Measurements from ENCODE around the gene HAPSTR1.
"Not testable (repeated sequence)": the region's sequence is repeated elsewhere in the genome, so short reads cannot be mapped to it uniquely, and the experiment has no call there.

Gene HAPSTR1, protein sequence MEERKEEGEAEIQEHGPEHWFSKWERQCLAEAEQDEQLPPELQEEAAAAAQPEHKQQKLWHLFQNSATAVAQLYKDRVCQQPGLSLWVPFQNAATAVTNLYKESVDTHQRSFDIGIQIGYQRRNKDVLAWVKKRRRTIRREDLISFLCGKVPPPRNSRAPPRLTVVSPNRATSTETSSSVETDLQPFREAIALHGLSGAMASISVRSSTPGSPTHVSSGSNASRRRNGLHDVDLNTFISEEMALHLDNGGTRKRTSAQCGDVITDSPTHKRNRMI

DNA sequence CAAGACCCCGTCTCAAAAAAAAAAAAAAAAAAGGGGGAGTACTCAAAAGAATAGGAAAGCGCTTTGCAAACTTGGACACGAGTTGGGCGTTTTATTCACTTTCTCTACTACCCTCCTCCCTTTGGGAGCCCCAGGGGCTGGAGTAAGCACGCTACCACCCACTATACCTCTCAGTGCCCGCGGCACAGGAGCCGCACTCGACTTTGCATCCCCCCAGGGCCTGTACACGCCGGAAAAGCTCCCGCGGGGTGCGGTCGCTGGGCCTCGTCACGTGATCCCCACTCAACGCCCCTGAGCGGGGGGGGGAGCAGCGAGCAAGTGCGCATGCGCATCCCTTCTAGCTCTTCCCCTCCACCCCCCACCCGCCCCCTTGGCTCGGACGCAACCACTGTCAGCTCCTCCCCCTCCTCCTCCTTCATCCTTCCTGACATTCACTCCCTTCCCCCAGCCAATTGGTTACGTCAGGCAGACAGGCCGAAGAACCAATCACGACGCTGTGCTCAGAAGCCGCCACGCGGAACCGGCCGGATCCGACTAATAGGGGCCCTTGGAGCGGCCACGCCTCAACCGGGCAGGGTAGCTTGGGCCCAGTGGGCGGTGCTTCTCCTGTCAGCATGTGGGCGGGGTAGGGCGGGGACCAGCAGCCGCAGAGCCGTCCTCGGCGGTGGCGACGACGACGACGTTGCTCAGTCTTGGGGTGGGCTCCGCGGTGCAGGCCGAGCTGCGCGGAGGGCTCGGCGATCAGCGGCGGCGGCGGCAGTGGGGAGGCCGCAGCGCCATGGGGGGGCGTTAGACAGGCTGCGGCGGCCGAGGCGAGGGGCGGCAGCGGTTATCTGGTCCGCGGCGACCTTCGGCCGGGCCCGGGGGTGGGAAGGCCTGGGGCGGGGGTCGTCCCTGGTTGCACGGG lies at the start of gene HAPSTR1:
HAPSTR1 (plus strand) TSS at position 685 of the 907 bp plus-strand sequence. CDS start 401 bp downstream, outside the sequence.
- peak within 1 kb of the TSS; percentile 88 to 89 for H3K4me3 ChIP-seq (ENCODE audit: low read depth in 1 of 2, low read length in 2 of 2)
- H3K4me1 ChIP-seq (ENCODE audit: control insufficient read depth in 1 of 2, insufficient read depth in 2 of 2, low read length in 2 of 2), result peaks cover 14 to 32% of the 10 kb centered on the region in 2 donors
- H3K27me3 ChIP-seq (ENCODE audit: low read depth, low read length), result no peaks in the 10 kb centered on the region
- H3K9me3 ChIP-seq (ENCODE audit: control insufficient read depth in 1 of 2, low read length in 2 of 2), result no peaks in the 10 kb centered on the region
- peak within 1 kb of the TSS; percentile 90 for H3K27ac ChIP-seq (ENCODE audit: low read length)
- no peaks in the 10 kb centered on the region for H3K36me3 ChIP-seq (ENCODE audit: control insufficient read depth in 1 of 2, insufficient read depth in 2 of 2, low read length in 2 of 2)

DNA sequence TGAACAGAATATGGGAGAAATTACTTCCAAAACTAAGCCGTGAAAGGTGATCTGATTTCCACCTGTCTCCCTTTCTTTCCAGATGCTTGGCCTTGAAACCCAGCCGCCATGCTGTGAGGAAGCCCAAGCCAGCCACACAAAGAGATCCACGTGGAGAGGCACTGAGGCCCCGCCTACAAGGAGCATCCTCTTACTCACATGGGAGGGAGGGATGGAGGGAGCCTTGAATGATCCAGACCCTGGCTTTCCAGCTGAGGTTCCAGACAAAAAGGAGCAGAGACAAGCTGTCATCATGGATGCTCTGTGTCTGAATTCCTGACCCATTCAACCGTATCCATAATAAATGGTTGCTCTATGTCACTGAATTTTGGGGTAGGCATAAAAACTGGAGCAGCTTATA lies 48.9 kb upstream of the HAPSTR1 start:
- Histone ChIP-seq H3K27me3 (ENCODE audit: low read depth, low read length) (no peaks in the 10 kb centered on the region), H3K27ac (ENCODE audit: low read length) (no peak overlapping the region), H3K4me3 (ENCODE audit: low read depth in 1 of 2, low read length in 2 of 2) (no peak overlapping the region), H3K9me3 (ENCODE audit: control insufficient read depth in 1 of 2, low read length in 2 of 2) (peaks cover 0 to 3% of the 10 kb centered on the region in 2 donors), H3K4me1 (ENCODE audit: control insufficient read depth in 1 of 2, insufficient read depth in 2 of 2, low read length in 2 of 2) (peaks cover 0 to 6% of the 10 kb centered on the region in 2 donors), H3K36me3 (ENCODE audit: control insufficient read depth in 1 of 2, insufficient read depth in 2 of 2, low read length in 2 of 2) (no peaks in the 10 kb centered on the region)

DNA sequence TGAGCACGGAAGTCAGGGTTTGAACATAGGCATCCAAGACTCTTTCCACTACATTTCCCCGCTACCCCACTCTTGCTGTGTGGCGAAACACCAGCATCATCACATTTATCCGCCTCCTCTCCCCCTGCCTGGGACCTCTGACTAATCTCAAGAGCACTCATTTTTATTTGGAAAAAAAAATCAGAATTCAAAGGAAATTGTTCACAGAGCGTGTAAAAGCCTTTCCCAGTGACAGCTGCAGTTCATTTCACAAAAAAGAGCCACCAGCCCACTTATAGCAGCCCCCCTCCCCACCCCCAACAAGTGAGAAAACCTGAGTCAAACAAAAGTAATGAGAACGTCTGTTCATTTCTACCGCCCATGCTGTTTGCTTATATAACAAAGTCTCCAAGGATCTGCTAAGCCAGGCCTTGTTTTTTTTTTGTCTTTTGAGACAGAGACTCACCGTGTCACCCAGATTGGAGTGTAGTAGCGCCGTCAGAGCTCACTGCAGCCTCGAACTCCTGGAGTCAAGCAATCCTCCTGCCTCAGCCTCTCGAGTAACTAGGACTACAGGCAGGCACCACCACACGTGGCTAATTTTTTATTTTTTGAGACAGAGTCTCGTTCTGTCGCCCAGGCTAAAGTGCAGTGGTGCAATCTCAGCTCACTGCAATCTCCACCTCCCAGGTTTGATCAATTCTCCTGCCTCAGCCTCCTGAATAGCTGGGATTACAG lies 48.3 kb upstream of the HAPSTR1 start:
- no peak overlapping the region for H3K4me3 ChIP-seq (ENCODE audit: low read depth in 1 of 2, low read length in 2 of 2)
- H3K27me3 ChIP-seq (ENCODE audit: low read depth, low read length), result no peaks in the 10 kb centered on the region
- no peak overlapping the region for H3K27ac ChIP-seq (ENCODE audit: low read length)
- peaks cover 0 to 3% of the 10 kb centered on the region in 2 donors for H3K9me3 ChIP-seq (ENCODE audit: control insufficient read depth in 1 of 2, low read length in 2 of 2)
- peaks cover 0 to 2% of the 10 kb centered on the region in 2 donors for H3K36me3 ChIP-seq (ENCODE audit: control insufficient read depth in 1 of 2, insufficient read depth in 2 of 2, low read length in 2 of 2)
- peaks cover 2 to 8% of the 10 kb centered on the region in 2 donors for H3K4me1 ChIP-seq (ENCODE audit: control insufficient read depth in 1 of 2, insufficient read depth in 2 of 2, low read length in 2 of 2)

DNA sequence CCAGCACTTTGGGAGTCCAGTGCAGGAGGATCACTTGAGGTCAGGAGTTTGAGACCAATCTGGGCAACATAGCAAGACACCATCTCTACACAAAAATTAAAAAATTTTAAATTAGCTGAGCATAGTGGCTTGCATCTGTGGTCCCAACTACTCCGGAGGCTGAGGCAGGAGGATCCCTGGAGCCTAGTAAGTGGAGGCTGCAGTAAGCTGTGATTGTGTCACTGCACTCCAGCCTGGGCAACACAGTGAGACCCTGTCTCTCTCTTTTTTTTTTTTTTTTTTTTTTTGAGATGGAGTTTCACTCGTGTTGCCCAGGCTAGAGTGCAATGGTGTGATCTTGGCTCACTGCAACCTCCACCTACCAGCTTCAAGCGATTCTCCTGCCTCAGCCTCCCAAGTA lies 45.9 kb upstream of the HAPSTR1 start:
- H3K9me3 ChIP-seq (ENCODE audit: control insufficient read depth in 1 of 2, low read length in 2 of 2); H3K27ac ChIP-seq (ENCODE audit: low read length); H3K4me1 ChIP-seq (ENCODE audit: control insufficient read depth in 1 of 2, insufficient read depth in 2 of 2, low read length in 2 of 2); H3K36me3 ChIP-seq (ENCODE audit: control insufficient read depth in 1 of 2, insufficient read depth in 2 of 2, low read length in 2 of 2); H3K27me3 ChIP-seq (ENCODE audit: low read depth, low read length); H3K4me3 ChIP-seq (ENCODE audit: low read depth in 1 of 2, low read length in 2 of 2): not testable (repeated sequence)

DNA sequence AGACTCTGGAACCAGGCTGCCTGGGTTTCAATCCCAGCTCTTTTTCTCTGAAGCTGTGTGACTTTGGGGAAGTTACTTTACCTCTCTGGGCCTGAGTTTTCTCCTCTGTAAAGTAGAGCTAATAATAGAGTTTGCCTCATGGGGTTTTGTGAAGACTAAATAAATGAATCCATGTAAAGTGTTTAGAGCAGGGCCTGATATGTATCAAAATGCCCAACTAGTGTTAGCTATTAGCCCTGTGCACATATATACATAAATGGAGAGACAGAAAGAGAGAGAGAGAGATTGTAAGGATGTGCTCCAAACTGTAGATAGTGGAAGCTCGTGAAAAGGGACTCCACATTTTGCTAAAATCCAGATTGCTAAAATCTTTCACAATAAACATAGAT lies 44.8 kb upstream of the HAPSTR1 start:
- H3K9me3 ChIP-seq (ENCODE audit: control insufficient read depth in 1 of 2, low read length in 2 of 2), result peaks cover 0 to 3% of the 10 kb centered on the region in 2 donors
- no peak overlapping the region for H3K27ac ChIP-seq (ENCODE audit: low read length)
- peaks cover 4 to 8% of the 10 kb centered on the region in 2 donors for H3K4me1 ChIP-seq (ENCODE audit: control insufficient read depth in 1 of 2, insufficient read depth in 2 of 2, low read length in 2 of 2)
- no peaks in the 10 kb centered on the region for H3K27me3 ChIP-seq (ENCODE audit: low read depth, low read length)
- H3K36me3 ChIP-seq (ENCODE audit: control insufficient read depth in 1 of 2, insufficient read depth in 2 of 2, low read length in 2 of 2), result peaks cover 0 to 3% of the 10 kb centered on the region in 2 donors
- H3K4me3 ChIP-seq (ENCODE audit: low read depth in 1 of 2, low read length in 2 of 2), result no peak overlapping the region

DNA sequence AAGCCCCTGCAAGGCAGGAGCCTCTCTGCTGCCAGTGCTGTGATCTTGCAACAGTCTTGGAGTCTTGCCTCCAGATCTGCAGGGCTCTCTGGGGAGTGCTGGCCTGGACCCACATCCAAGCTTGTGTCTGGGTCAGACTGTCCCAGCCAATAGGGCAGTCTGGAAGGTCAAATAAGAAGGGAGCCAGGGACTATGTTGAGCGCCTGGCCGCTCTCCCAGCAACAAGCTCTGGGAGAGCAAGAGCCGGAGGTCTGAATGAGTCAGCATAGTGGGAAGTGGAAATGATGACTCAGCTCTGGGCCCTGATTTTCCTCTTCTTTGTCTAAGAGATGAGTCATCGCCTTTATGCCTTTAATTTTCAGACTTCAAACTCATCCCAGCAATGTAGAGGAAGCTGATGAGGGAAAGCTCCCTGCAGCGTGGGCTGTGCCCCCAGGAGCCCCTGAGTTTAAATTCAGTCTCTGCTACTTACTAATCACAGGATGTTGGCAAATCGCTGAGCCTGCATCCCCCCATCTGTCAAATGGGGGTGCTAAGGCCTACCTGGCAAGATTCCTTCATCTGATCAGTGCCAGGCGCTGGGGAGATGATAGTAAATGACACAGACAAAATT lies 43.6 kb upstream of the HAPSTR1 start:
- Histone ChIP-seq H3K27me3 (ENCODE audit: low read depth, low read length) (no peaks in the 10 kb centered on the region), H3K36me3 (ENCODE audit: control insufficient read depth in 1 of 2, insufficient read depth in 2 of 2, low read length in 2 of 2) (peaks cover 0 to 3% of the 10 kb centered on the region in 2 donors), H3K4me3 (ENCODE audit: low read depth in 1 of 2, low read length in 2 of 2) (no peak overlapping the region), H3K27ac (ENCODE audit: low read length) (peak overlapping the region; percentile 64), H3K4me1 (ENCODE audit: control insufficient read depth in 1 of 2, insufficient read depth in 2 of 2, low read length in 2 of 2) (peaks cover 4 to 8% of the 10 kb centered on the region in 2 donors), H3K9me3 (ENCODE audit: control insufficient read depth in 1 of 2, low read length in 2 of 2) (no peaks in the 10 kb centered on the region)

DNA sequence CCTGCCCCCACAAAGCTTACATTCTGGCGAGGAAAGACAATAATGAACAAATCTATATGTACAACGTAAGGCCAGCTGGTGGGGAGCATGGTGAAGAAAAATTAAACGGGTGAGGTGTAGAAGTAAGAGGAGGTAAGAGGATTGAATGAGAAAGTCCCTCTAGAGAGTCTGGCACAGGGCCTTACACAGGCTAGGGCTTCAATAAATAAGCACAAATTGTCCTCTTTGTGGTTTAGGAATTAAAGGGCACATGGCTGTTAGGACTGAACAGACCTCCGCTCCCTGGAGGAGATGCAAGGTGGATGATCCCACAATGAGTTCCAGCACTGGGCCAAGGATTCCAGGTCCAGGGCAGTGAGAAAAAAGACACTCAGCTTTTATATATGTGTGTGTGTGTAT lies 43.1 kb upstream of the HAPSTR1 start:
- H3K27me3 ChIP-seq (ENCODE audit: low read depth, low read length), result no peaks in the 10 kb centered on the region
- H3K36me3 ChIP-seq (ENCODE audit: control insufficient read depth in 1 of 2, insufficient read depth in 2 of 2, low read length in 2 of 2), result peaks cover 0 to 3% of the 10 kb centered on the region in 2 donors
- H3K4me3 ChIP-seq (ENCODE audit: low read depth in 1 of 2, low read length in 2 of 2), result no peak overlapping the region
- no peaks in the 10 kb centered on the region for H3K9me3 ChIP-seq (ENCODE audit: control insufficient read depth in 1 of 2, low read length in 2 of 2)
- H3K27ac ChIP-seq (ENCODE audit: low read length), result peak overlapping the region; percentile 64
- peaks cover 4 to 8% of the 10 kb centered on the region in 2 donors for H3K4me1 ChIP-seq (ENCODE audit: control insufficient read depth in 1 of 2, insufficient read depth in 2 of 2, low read length in 2 of 2)

DNA sequence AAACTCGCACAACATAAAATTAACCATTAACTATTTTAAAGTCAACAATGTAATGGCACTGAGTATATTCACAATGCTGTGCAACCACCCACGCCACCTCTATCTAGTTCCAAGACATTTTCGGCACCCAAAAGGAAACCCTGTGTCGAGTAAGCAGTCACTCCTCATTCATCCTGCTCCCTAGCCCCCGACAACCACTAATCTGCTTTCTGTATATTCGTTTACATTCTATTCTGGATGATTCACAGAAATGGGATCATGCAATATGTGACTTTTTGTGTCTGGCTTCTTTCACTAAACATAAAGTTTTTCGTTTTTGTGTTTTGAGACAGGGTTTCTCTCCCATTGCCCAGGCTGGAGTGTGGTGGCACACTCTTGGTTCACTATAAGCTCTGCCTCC lies 42.2 kb upstream of the HAPSTR1 start:
- Histone ChIP-seq H3K4me1 (ENCODE audit: control insufficient read depth in 1 of 2, insufficient read depth in 2 of 2, low read length in 2 of 2) (peaks cover 4 to 8% of the 10 kb centered on the region in 2 donors), H3K27ac (ENCODE audit: low read length) (no peak overlapping the region), H3K27me3 (ENCODE audit: low read depth, low read length) (no peaks in the 10 kb centered on the region), H3K4me3 (ENCODE audit: low read depth in 1 of 2, low read length in 2 of 2) (no peak overlapping the region), H3K36me3 (ENCODE audit: control insufficient read depth in 1 of 2, insufficient read depth in 2 of 2, low read length in 2 of 2) (peaks cover 0 to 3% of the 10 kb centered on the region in 2 donors), H3K9me3 (ENCODE audit: control insufficient read depth in 1 of 2, low read length in 2 of 2) (no peaks in the 10 kb centered on the region)

DNA sequence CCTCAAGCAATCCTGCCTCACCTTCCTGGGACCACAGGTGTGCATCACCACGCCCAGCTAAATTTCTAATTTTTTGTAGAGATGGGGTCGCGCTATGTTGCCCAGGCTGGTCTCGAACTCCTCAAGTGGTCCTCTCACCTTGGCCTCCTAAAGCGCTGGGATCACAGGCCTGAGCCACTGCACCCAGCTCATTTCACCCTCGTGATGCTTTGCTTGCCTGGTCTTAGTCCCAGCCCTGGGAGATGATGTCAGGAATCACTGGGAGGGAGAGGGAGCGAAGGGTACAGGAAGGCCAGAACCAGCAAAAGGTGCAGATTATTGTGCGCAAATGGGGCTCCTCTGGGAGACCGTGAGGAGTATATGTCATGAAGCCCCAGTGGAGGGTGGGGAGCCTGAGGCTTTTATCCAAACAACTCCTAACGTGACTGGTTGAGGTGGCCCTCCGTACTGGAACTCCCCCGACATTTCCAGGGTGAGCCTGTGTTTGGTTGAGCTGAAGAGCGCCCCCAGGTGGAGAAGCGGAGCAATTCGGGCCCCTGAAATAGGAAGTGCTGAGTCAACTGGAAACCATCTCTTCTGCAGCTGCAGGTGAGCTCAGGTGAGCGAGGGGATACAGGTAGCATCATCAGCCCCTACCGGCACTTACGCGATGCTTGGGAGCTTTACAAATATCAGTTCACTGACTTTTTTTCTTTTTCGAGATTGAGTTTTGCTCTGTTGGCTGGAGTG lies 41.2 kb upstream of the HAPSTR1 start:
- Histone ChIP-seq H3K36me3 (ENCODE audit: control insufficient read depth in 1 of 2, insufficient read depth in 2 of 2, low read length in 2 of 2) (peaks cover 0 to 3% of the 10 kb centered on the region in 2 donors), H3K27me3 (ENCODE audit: low read depth, low read length) (no peaks in the 10 kb centered on the region), H3K4me1 (ENCODE audit: control insufficient read depth in 1 of 2, insufficient read depth in 2 of 2, low read length in 2 of 2) (peaks cover 4 to 8% of the 10 kb centered on the region in 2 donors), H3K4me3 (ENCODE audit: low read depth in 1 of 2, low read length in 2 of 2) (no peak overlapping the region), H3K9me3 (ENCODE audit: control insufficient read depth in 1 of 2, low read length in 2 of 2) (no peaks in the 10 kb centered on the region), H3K27ac (ENCODE audit: low read length) (no peak overlapping the region)

DNA sequence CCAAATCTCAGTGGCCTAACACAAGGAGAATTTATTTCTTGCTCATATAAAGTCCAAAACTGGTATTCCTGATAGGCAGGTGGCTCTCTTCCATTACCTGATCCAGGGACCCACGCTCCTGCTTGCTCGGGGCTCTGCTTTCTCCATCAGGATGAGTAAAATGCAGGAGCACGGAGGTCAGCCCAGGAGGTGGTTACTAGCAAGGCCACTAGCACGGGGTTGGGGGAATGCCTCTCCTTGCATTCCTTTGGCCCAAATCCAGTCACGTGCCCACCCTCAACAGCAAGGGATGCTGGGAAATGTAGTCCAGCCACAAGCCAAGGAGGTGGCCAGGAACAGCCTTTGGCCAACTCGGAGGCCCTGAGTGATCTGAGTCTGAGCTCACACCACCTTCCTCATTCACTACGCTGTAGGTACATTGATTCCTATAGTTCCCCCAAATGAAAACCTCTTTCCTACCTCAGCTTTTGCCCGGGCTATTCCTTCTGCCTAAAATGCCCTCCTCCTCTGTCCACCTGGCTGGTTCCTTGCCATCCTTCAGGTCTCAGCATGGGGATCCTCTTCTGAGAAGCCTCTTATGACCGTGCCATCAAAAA lies 38.3 kb upstream of the HAPSTR1 start:
- Histone ChIP-seq H3K4me3 (ENCODE audit: low read depth in 1 of 2, low read length in 2 of 2) (no peak overlapping the region), H3K4me1 (ENCODE audit: control insufficient read depth in 1 of 2, insufficient read depth in 2 of 2, low read length in 2 of 2) (peaks cover 0 to 2% of the 10 kb centered on the region in 2 donors), H3K9me3 (ENCODE audit: control insufficient read depth in 1 of 2, low read length in 2 of 2) (no peaks in the 10 kb centered on the region), H3K27me3 (ENCODE audit: low read depth, low read length) (no peaks in the 10 kb centered on the region), H3K36me3 (ENCODE audit: control insufficient read depth in 1 of 2, insufficient read depth in 2 of 2, low read length in 2 of 2) (peaks cover 0 to 2% of the 10 kb centered on the region in 2 donors), H3K27ac (ENCODE audit: low read length) (no peak overlapping the region)

Measured in muscle layer of duodenum (tissue), 2 donors.